ENCODE results near the gene CHAC1. TPM values are rescaled to one million over a fixed set of nuclear protein-coding genes. Genes with fewer than 3 reads are reported as not detected.
"Not testable (repeated sequence)": the region's sequence is repeated elsewhere in the genome, so short reads cannot be mapped to it uniquely, and the experiment has no call there.

CHAC1 gene
- total and polyA plus RNA-seq, 8 donors = 0.78 to 5.8 (median 1.2) TPM

DNA sequence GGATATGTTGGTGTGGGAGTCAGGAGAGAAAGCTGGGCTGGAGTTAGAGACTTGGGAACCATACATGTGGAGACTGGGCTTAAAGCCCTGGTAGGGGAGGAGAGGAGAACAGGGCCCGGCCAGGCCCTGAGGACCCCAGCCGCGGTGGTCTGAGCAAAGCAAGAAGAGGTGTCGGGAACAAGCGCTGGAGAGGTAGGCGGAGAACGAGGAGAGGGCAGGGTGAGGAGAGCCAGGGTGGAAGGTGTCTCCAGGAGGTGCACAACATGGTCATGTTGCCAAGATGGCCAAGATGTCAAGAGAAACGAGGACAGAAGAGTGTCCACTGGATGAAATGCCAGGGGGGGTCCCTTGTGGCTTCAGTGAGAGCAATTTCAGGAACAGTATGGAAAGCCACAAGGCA, 5.5 kb downstream of the CHAC1 start:
- no peak for DNase-seq
- Histone ChIP-seq H3K27ac (no peak overlapping the region), H3K4me1 (peaks cover 7 to 23% of the 10 kb centered on the region in 2 donors), H3K36me3 (peaks cover 0 to 3% of the 10 kb centered on the region in 2 donors), H3K4me3 (no peak overlapping the region), H3K27me3 (no peaks in the 10 kb centered on the region), H3K9me3 (no peaks in the 10 kb centered on the region)
- intact Hi-C loops (cut with DNase I) = no loop called here
- TF ChIP-seq, protein P1, sequence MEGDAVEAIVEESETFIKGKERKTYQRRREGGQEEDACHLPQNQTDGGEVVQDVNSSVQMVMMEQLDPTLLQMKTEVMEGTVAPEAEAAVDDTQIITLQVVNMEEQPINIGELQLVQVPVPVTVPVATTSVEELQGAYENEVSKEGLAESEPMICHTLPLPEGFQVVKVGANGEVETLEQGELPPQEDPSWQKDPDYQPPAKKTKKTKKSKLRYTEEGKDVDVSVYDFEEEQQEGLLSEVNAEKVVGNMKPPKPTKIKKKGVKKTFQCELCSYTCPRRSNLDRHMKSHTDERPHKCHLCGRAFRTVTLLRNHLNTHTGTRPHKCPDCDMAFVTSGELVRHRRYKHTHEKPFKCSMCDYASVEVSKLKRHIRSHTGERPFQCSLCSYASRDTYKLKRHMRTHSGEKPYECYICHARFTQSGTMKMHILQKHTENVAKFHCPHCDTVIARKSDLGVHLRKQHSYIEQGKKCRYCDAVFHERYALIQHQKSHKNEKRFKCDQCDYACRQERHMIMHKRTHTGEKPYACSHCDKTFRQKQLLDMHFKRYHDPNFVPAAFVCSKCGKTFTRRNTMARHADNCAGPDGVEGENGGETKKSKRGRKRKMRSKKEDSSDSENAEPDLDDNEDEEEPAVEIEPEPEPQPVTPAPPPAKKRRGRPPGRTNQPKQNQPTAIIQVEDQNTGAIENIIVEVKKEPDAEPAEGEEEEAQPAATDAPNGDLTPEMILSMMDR (IDR thresholded peaks at IDR 0.05) = no peak
- ATAC-seq = no peak

GRCh38 chr15:40959331-40960141, 6.3 kb downstream of the CHAC1 start:
- H3K27me3 ChIP-seq = no peaks in the 10 kb centered on the region
- no peak for ATAC-seq
- H3K27ac ChIP-seq = no peak overlapping the region
- peaks cover 5 to 15% of the 10 kb centered on the region in 2 donors for H3K4me1 ChIP-seq
- no peaks in the 10 kb centered on the region for H3K9me3 ChIP-seq
- DNase-seq = no peak
- H3K4me3 ChIP-seq = no peak overlapping the region
- intact Hi-C loops (cut with DNase I) = no loop called here
- peaks cover 0 to 3% of the 10 kb centered on the region in 2 donors for H3K36me3 ChIP-seq
- TF ChIP-seq, protein P1 (IDR thresholded peaks at IDR 0.05) = no peak

DNA sequence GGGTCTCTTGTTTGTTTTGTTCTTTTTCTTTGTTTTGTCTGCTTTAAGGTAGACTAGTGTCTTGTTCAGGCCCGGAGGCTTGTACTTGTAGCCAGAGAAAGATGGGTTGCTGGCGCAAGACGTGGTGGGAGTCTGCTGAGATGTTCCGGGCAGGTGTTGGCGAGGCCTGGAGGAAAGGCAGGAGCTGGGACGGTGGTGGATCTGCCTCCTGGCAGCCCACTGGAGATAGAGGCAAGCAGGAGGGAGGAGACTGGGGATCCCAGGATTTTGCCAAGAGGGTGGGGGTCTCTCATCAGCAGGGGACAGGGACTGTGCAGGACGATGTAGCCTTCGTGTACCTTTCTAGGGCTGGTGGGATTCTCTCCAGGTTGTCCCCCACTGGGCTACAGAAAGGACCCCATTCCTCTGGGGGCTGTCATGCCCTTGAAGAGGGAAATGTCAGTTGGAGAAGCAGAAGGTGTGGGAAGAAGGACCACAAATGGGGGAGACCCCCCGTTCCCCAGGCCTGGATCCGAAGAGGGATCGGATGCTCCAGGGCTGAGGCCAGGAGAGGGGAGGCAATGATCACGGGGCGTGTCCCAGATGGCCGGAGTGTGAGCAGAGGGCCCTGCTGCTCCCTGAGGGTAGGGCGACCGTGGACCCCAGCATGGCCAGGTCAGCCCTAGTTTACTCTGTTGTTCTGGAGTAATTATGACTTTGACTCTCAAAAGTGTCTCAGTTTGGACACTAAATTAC, 7.0 kb downstream of the CHAC1 start:
- Histone ChIP-seq H3K4me3 (no peak overlapping the region), H3K27me3 (no peaks in the 10 kb centered on the region), H3K4me1 (peaks cover 5 to 9% of the 10 kb centered on the region in 2 donors), H3K27ac (peak overlapping the region in 1 of 2 donors; percentile 53), H3K9me3 (no peaks in the 10 kb centered on the region), H3K36me3 (peaks cover 0 to 3% of the 10 kb centered on the region in 2 donors)
- ATAC-seq (no peak), DNase-seq (no peak)
- TF ChIP-seq, protein P1 (IDR thresholded peaks at IDR 0.05) = no peak
- intact Hi-C loops (cut with DNase I) = no loop called here

DNA sequence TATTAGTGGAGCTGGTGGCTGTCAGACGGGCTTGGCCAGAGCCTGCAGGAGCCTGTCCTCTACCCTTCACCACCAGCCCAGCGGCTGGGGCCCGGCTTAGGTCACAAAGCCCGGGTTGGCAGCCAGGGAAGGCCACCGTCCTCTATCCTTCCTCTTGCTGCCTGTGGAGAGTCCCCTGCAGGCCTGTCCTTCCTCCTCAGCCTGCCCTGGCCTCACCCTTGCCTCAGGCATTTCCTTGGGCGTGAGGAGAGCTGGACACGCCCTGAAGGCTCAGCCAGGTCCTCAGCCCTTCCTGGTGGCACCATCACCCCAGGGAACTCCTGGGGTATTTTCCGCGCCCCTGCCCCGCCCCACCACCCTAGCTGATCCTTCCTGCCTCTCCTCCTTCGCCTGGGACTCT, 7.7 kb downstream of the CHAC1 start:
- intact Hi-C loops (cut with DNase I) = no loop called here
- Histone ChIP-seq H3K36me3 (no peaks in the 10 kb centered on the region), H3K4me1 (peaks cover 5 to 9% of the 10 kb centered on the region in 2 donors), H3K27ac (peak overlapping the region in 1 of 2 donors; percentile 53), H3K9me3 (no peaks in the 10 kb centered on the region), H3K27me3 (no peaks in the 10 kb centered on the region), H3K4me3 (no peak overlapping the region)
- ATAC-seq (peak; percentile 97), DNase-seq (peak in 2 of 4 donors; percentile 74 to 83)
- TF ChIP-seq, protein P1 (IDR thresholded peaks at IDR 0.05) = no peak

DNA sequence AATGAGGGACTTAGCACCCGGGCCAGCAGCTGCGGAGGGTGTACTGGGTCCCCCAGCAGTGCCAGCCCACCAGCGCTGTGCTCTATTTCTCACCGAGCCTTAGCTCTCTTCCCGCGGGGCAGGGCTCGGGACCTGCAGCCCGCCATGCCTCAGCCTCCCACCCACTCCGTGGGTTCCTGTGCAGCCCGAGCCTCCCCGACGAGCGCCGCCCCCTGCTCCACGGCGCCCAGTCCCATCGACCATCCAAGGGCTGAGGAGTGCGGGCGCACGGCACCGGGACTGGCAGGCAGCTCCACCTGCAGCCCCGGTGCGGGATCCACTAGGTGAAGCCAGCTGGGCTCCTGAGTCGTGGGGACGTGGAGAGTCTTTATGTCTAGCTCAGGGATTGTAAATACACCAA, 8.5 kb downstream of the CHAC1 start:
- H3K4me3 ChIP-seq; H3K36me3 ChIP-seq; DNase-seq; intact Hi-C loops (cut with DNase I); H3K9me3 ChIP-seq; H3K27me3 ChIP-seq; H3K4me1 ChIP-seq; H3K27ac ChIP-seq; ATAC-seq: not testable (repeated sequence)

DNA sequence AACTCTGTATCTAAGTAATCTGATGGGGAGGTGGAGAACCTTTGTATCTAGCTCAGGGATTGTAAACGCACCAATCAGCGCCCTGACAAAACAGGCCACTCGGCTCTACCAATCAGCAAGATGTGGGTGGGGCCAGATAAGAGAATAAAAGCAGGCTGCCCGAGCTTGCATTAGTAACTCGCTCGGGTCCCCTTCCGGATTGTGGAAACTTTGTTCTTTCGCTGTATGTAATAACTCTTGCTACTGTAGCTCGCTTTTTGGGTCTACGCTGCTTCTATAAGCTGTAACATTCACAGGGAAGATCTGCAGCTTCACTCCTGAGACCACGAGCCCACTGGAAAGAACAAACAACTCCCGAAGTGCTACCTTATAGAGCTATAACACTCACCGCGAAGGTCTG, 9.0 kb downstream of the CHAC1 start:
- H3K4me1 ChIP-seq; H3K4me3 ChIP-seq; intact Hi-C loops (cut with DNase I); ATAC-seq; H3K27me3 ChIP-seq; H3K36me3 ChIP-seq; H3K9me3 ChIP-seq; H3K27ac ChIP-seq; DNase-seq: not testable (repeated sequence)

Measured in left lung (tissue), 10 donors.